Measurements from ENCODE around the gene OTUD5.

GRCh38 chrX:48934581-48935300 is 22.7 kb downstream of the OTUD5 start:
- TF ChIP-seq, protein P1, sequence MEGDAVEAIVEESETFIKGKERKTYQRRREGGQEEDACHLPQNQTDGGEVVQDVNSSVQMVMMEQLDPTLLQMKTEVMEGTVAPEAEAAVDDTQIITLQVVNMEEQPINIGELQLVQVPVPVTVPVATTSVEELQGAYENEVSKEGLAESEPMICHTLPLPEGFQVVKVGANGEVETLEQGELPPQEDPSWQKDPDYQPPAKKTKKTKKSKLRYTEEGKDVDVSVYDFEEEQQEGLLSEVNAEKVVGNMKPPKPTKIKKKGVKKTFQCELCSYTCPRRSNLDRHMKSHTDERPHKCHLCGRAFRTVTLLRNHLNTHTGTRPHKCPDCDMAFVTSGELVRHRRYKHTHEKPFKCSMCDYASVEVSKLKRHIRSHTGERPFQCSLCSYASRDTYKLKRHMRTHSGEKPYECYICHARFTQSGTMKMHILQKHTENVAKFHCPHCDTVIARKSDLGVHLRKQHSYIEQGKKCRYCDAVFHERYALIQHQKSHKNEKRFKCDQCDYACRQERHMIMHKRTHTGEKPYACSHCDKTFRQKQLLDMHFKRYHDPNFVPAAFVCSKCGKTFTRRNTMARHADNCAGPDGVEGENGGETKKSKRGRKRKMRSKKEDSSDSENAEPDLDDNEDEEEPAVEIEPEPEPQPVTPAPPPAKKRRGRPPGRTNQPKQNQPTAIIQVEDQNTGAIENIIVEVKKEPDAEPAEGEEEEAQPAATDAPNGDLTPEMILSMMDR (IDR thresholded peaks at IDR 0.05), result no peak
- TF ChIP-seq POLR2A (IDR thresholded peaks at IDR 0.05), result no peak
